ENCODE data around the gene REG4.

The REG4 gene

DNA sequence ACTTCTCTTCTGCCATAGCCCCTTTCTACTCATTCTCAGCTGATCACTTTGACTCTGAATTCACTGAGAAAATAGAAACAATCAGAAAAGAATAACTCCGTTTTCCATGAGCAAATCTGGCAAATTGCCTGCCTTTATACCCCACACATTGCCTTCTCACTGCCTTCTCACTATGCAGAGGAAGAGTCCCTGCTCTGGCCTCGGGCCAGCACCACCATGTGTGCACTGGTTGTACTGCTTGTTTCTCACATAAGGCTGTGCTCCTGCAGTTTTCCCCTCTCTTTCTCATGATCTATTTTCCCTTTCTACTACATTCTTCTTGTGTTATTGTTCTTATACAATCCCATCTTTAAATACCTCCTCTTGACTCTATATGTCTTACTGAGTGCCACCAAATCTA is 40.2 kb downstream of the REG4 start:
- H3K18ac ChIP-seq (ENCODE audit: low read length): no peak overlapping the region
- no peak overlapping the region for H4K5ac ChIP-seq (ENCODE audit: low read length)
- no peak overlapping the region for H2BK5ac ChIP-seq (ENCODE audit: low read length)
- no peak overlapping the region for H3K23ac ChIP-seq (ENCODE audit: low read length)
- H3K9ac ChIP-seq (ENCODE audit: low read length): no peak overlapping the region
- H3K4me1 ChIP-seq (ENCODE audit: control insufficient read depth, low read depth, low read length): peaks cover 10% of the 10 kb centered on the region
- H2AK5ac ChIP-seq (ENCODE audit: low read length): no peak overlapping the region
- H3K4me3 ChIP-seq (ENCODE audit: low read length): no peak overlapping the region
- H3K4ac ChIP-seq (ENCODE audit: low read depth, low read length): no peak overlapping the region
- no peaks in the 10 kb centered on the region for H3K27me3 ChIP-seq (ENCODE audit: insufficient read depth, low read length, poor library complexity)
- WGBS (ENCODE audit: extremely low coverage, insufficient coverage, low lambda C conversion rate): no CpG with 5 or more reads among the region's 2 CpGs
- H2BK15ac ChIP-seq (replicated peaks; ENCODE audit: low read depth): no peak overlapping the region
- DNase-seq: peak; percentile 42
- no peak overlapping the region for H3K56ac ChIP-seq (ENCODE audit: low read length)
- H3K27ac ChIP-seq (ENCODE audit: low read depth, low read length): no peak overlapping the region
- H3K79me1 ChIP-seq (ENCODE audit: low read length): no peaks in the 10 kb centered on the region
- no peak overlapping the region for H2BK120ac ChIP-seq (ENCODE audit: low read depth, low read length)
- no peaks in the 10 kb centered on the region for H3K36me3 ChIP-seq (ENCODE audit: control insufficient read depth, insufficient read depth, low read length)
- H4K8ac ChIP-seq (ENCODE audit: low read depth, low read length): no peak overlapping the region
- H3K79me2 ChIP-seq (ENCODE audit: control insufficient read depth, insufficient read depth, low read length): no peaks in the 10 kb centered on the region
- H3K4me2 ChIP-seq (ENCODE audit: low read length): no peak overlapping the region

DNA sequence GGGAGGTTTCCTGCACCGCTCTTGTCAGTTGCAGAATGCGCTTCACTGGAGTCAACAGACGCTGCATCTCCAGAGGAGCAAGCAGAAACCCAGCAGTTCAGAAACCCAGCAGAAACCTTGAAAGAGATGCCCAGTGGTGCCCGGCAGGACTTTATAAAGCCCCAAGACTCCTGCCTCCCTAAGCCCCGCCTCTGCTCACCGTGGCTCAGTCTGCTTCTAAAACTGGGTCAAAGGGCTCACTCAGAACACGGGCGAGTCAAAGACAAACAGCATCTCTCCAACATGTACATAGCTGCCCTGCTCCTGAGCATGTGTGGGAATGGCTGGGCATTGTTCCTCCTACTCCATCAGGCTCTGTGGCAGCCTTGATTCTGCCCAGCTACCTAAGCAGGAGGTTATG is 42.5 kb downstream of the REG4 start, which contains the start of gene HMGCS2:
Gene HMGCS2 (minus strand): TSS at position 128 of the 400 bp plus-strand sequence. CDS start 61 bp downstream, at position 67.
- H4K8ac ChIP-seq (ENCODE audit: low read depth, low read length): no peak within 1 kb of the TSS
- no peak within 1 kb of the TSS for H2BK15ac ChIP-seq (replicated peaks; ENCODE audit: low read depth)
- H4K5ac ChIP-seq (ENCODE audit: low read length): no peak within 1 kb of the TSS
- no peak within 1 kb of the TSS for H3K18ac ChIP-seq (ENCODE audit: low read length)
- H3K79me2 ChIP-seq (ENCODE audit: control insufficient read depth, insufficient read depth, low read length): no peaks in the 10 kb centered on the region
- no peak within 1 kb of the TSS for H3K27ac ChIP-seq (ENCODE audit: low read depth, low read length)
- no peak within 1 kb of the TSS for H3K9ac ChIP-seq (ENCODE audit: low read length)
- no peaks in the 10 kb centered on the region for H3K79me1 ChIP-seq (ENCODE audit: low read length)
- H3K27me3 ChIP-seq (ENCODE audit: insufficient read depth, low read length, poor library complexity): no peaks in the 10 kb centered on the region
- no peaks in the 10 kb centered on the region for H3K36me3 ChIP-seq (ENCODE audit: control insufficient read depth, insufficient read depth, low read length)
- peaks cover 7% of the 10 kb centered on the region for H3K4me1 ChIP-seq (ENCODE audit: control insufficient read depth, low read depth, low read length)
- H3K23ac ChIP-seq (ENCODE audit: low read length): no peak within 1 kb of the TSS
- no peak for DNase-seq
- H3K4ac ChIP-seq (ENCODE audit: low read depth, low read length): no peak within 1 kb of the TSS
- no peak within 1 kb of the TSS for H2BK120ac ChIP-seq (ENCODE audit: low read depth, low read length)
- no peak within 1 kb of the TSS for H2BK5ac ChIP-seq (ENCODE audit: low read length)
- WGBS (ENCODE audit: extremely low coverage, insufficient coverage, low lambda C conversion rate): no CpG with 5 or more reads among the region's 8 CpGs
- H2AK5ac ChIP-seq (ENCODE audit: low read length): no peak within 1 kb of the TSS
- H3K56ac ChIP-seq (ENCODE audit: low read length): no peak within 1 kb of the TSS
- no peak within 1 kb of the TSS for H3K4me2 ChIP-seq (ENCODE audit: low read length)
- no peak within 1 kb of the TSS for H3K4me3 ChIP-seq (ENCODE audit: low read length)

DNA sequence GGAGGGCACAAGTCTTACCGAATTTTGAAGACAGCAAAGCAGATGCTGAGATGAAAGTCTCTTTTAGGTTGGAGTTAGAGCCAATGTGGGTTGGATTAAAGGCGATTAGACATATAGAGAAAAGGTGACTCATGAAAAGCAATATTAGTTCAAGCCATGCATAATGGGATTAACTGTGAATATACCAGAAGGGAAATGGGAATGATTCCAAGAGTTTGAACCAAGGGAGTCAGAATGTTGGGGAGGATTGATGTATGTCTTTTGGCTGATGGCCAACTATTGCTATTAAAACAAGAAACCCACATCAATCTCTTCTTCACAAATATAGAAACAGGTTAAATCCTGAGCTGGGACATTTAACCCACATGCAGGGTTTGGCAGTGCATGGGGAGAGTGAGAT is 43.8 kb downstream of the REG4 start:
- Histone ChIP-seq H3K79me2 (ENCODE audit: control insufficient read depth, insufficient read depth, low read length) (no peaks in the 10 kb centered on the region), H2BK15ac (replicated peaks; ENCODE audit: low read depth) (no peak overlapping the region), H3K23ac (ENCODE audit: low read length) (no peak overlapping the region), H2BK120ac (ENCODE audit: low read depth, low read length) (no peak overlapping the region), H3K56ac (ENCODE audit: low read length) (no peak overlapping the region), H3K79me1 (ENCODE audit: low read length) (no peaks in the 10 kb centered on the region), H3K4ac (ENCODE audit: low read depth, low read length) (no peak overlapping the region), H3K18ac (ENCODE audit: low read length) (no peak overlapping the region), H3K9ac (ENCODE audit: low read length) (no peak overlapping the region), H3K4me3 (ENCODE audit: low read length) (no peak overlapping the region), H3K27me3 (ENCODE audit: insufficient read depth, low read length, poor library complexity) (no peaks in the 10 kb centered on the region), H3K36me3 (ENCODE audit: control insufficient read depth, insufficient read depth, low read length) (no peaks in the 10 kb centered on the region), H4K5ac (ENCODE audit: low read length) (no peak overlapping the region), H2AK5ac (ENCODE audit: low read length) (no peak overlapping the region), H4K8ac (ENCODE audit: low read depth, low read length) (no peak overlapping the region), H3K27ac (ENCODE audit: low read depth, low read length) (no peak overlapping the region), H2BK5ac (ENCODE audit: low read length) (no peak overlapping the region), H3K4me1 (ENCODE audit: control insufficient read depth, low read depth, low read length) (no peaks in the 10 kb centered on the region), H3K4me2 (ENCODE audit: low read length) (no peak overlapping the region)
- DNase-seq: no peak
- WGBS (ENCODE audit: extremely low coverage, insufficient coverage, low lambda C conversion rate): no CpG with 5 or more reads among the region's 2 CpGs

DNA sequence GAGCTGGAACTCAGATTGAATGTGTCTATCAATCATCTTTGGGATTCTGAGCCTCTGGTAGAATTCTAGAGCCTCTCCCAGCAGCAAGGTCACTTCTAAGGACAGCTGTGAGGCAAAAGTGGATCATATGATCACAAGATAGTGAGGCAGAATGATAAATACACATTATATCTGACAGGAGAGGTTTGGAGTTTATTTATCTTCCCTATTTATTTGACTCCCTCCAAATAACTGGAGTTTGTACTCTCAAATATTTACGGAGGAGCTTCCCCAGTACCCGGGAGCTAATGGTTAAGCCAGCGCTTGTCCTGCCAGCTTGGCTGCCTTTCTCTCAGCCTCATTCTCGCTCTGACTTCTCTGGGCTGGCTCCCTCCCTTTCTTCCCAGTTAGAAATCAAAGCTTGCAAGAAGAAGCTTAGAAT is 44.9 kb downstream of the REG4 start:
- H2BK120ac ChIP-seq (ENCODE audit: low read depth, low read length): no peak overlapping the region
- no peak overlapping the region for H3K9ac ChIP-seq (ENCODE audit: low read length)
- H2AK5ac ChIP-seq (ENCODE audit: low read length): no peak overlapping the region
- no peak overlapping the region for H3K4me2 ChIP-seq (ENCODE audit: low read length)
- no peaks in the 10 kb centered on the region for H3K79me1 ChIP-seq (ENCODE audit: low read length)
- no peaks in the 10 kb centered on the region for H3K4me1 ChIP-seq (ENCODE audit: control insufficient read depth, low read depth, low read length)
- no peak overlapping the region for H3K23ac ChIP-seq (ENCODE audit: low read length)
- no peak overlapping the region for H4K8ac ChIP-seq (ENCODE audit: low read depth, low read length)
- H3K18ac ChIP-seq (ENCODE audit: low read length): no peak overlapping the region
- no peak overlapping the region for H3K4me3 ChIP-seq (ENCODE audit: low read length)
- no peak overlapping the region for H3K4ac ChIP-seq (ENCODE audit: low read depth, low read length)
- no peak overlapping the region for H2BK5ac ChIP-seq (ENCODE audit: low read length)
- no peak overlapping the region for H4K5ac ChIP-seq (ENCODE audit: low read length)
- no peaks in the 10 kb centered on the region for H3K79me2 ChIP-seq (ENCODE audit: control insufficient read depth, insufficient read depth, low read length)
- H3K27ac ChIP-seq (ENCODE audit: low read depth, low read length): no peak overlapping the region
- no peak overlapping the region for H2BK15ac ChIP-seq (replicated peaks; ENCODE audit: low read depth)
- H3K27me3 ChIP-seq (ENCODE audit: insufficient read depth, low read length, poor library complexity): no peaks in the 10 kb centered on the region
- DNase-seq: no peak
- H3K36me3 ChIP-seq (ENCODE audit: control insufficient read depth, insufficient read depth, low read length): no peaks in the 10 kb centered on the region
- H3K56ac ChIP-seq (ENCODE audit: low read length): no peak overlapping the region
- no CpG with 5 or more reads among the region's 4 CpGs for WGBS (ENCODE audit: extremely low coverage, insufficient coverage, low lambda C conversion rate)

DNA sequence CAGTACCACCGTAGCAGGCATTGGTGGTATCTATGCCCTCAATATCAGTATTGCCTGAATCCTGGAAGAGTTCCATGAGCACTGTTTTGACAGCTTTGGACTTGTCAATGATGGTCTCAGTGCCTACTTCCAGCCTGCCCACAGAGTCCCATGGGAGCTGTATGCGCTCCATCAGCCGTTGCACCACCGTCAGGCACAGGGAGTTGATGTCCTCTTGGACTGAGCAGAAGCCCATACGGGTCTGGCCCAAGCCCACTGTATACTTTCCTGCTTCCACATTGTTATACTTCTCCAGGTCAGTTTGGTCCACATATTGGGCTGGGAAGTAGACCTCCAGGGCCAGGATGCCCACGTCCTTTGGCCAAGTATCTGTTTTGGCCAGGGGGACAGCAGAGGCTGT is 47.0 kb downstream of the REG4 start:
- Histone ChIP-seq H2BK120ac (ENCODE audit: low read depth, low read length) (no peak overlapping the region), H3K4me2 (ENCODE audit: low read length) (no peak overlapping the region), H3K4ac (ENCODE audit: low read depth, low read length) (no peak overlapping the region), H3K4me1 (ENCODE audit: control insufficient read depth, low read depth, low read length) (no peaks in the 10 kb centered on the region), H3K4me3 (ENCODE audit: low read length) (no peak overlapping the region), H3K36me3 (ENCODE audit: control insufficient read depth, insufficient read depth, low read length) (no peaks in the 10 kb centered on the region), H3K56ac (ENCODE audit: low read length) (no peak overlapping the region), H2BK5ac (ENCODE audit: low read length) (no peak overlapping the region), H3K9ac (ENCODE audit: low read length) (no peak overlapping the region), H3K79me1 (ENCODE audit: low read length) (no peaks in the 10 kb centered on the region), H3K23ac (ENCODE audit: low read length) (no peak overlapping the region), H2BK15ac (replicated peaks; ENCODE audit: low read depth) (no peak overlapping the region), H2AK5ac (ENCODE audit: low read length) (no peak overlapping the region), H4K8ac (ENCODE audit: low read depth, low read length) (no peak overlapping the region), H3K27ac (ENCODE audit: low read depth, low read length) (no peak overlapping the region), H4K5ac (ENCODE audit: low read length) (no peak overlapping the region), H3K18ac (ENCODE audit: low read length) (no peak overlapping the region), H3K79me2 (ENCODE audit: control insufficient read depth, insufficient read depth, low read length) (no peaks in the 10 kb centered on the region), H3K27me3 (ENCODE audit: insufficient read depth, low read length, poor library complexity) (no peaks in the 10 kb centered on the region)
- WGBS (ENCODE audit: extremely low coverage, insufficient coverage, low lambda C conversion rate): no CpG with 5 or more reads among the region's 6 CpGs
- DNase-seq: no peak

DNA sequence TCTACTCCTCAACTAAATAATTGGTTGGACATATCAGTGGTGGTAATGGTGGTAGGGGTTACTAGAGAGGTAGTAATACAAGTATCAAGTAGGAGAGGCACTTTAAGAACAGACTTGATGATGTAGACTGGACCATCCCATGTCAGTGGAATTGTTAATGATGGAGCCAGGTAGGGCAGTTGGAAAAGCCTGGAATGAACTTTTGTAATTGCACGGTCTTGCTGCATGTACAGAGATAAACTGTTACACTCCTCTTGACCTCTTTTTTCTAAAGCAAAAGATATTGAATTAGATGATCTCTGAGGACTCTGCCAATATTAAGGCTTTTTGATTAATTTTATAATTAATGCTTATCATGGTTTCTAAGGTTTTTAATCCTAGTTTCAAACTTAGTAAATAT is 48.3 kb downstream of the REG4 start:
- no peak overlapping the region for H3K23ac ChIP-seq (ENCODE audit: low read length)
- H3K4ac ChIP-seq (ENCODE audit: low read depth, low read length): no peak overlapping the region
- no peak overlapping the region for H4K8ac ChIP-seq (ENCODE audit: low read depth, low read length)
- no peak overlapping the region for H2AK5ac ChIP-seq (ENCODE audit: low read length)
- H2BK15ac ChIP-seq (replicated peaks; ENCODE audit: low read depth): no peak overlapping the region
- H3K36me3 ChIP-seq (ENCODE audit: control insufficient read depth, insufficient read depth, low read length): no peaks in the 10 kb centered on the region
- H3K79me2 ChIP-seq (ENCODE audit: control insufficient read depth, insufficient read depth, low read length): no peaks in the 10 kb centered on the region
- WGBS (ENCODE audit: extremely low coverage, insufficient coverage, low lambda C conversion rate): no CpG with 5 or more reads among the region's 1 CpG
- H3K56ac ChIP-seq (ENCODE audit: low read length): no peak overlapping the region
- H3K4me3 ChIP-seq (ENCODE audit: low read length): no peak overlapping the region
- H3K18ac ChIP-seq (ENCODE audit: low read length): no peak overlapping the region
- no peak overlapping the region for H4K5ac ChIP-seq (ENCODE audit: low read length)
- no peak overlapping the region for H3K27ac ChIP-seq (ENCODE audit: low read depth, low read length)
- H3K27me3 ChIP-seq (ENCODE audit: insufficient read depth, low read length, poor library complexity): no peaks in the 10 kb centered on the region
- no peak overlapping the region for H2BK5ac ChIP-seq (ENCODE audit: low read length)
- no peak overlapping the region for H2BK120ac ChIP-seq (ENCODE audit: low read depth, low read length)
- H3K4me1 ChIP-seq (ENCODE audit: control insufficient read depth, low read depth, low read length): no peaks in the 10 kb centered on the region
- no peak for DNase-seq
- H3K79me1 ChIP-seq (ENCODE audit: low read length): no peaks in the 10 kb centered on the region
- H3K4me2 ChIP-seq (ENCODE audit: low read length): no peak overlapping the region
- H3K9ac ChIP-seq (ENCODE audit: low read length): no peak overlapping the region
